Esophagus squamous epithelium (tissue), 5 donors: Measurements from ENCODE around the gene OR9G4. TPM values are rescaled to one million over a fixed set of nuclear protein-coding genes. Genes with fewer than 3 reads are reported as not detected.

Source experiments
- DNase-seq: peaks from one replicate; lab custom pipeline; 2025; lab: John Stamatoyannopoulos, UW
- H3K27ac ChIP-seq, 4 donors: fragments of 200-600 bp; sonication (generic); one replicate each; pipeline ENCODE4 v1.5.1; 2016 to 2019; ENCODE audit warnings: mild to moderate bottlenecking in 1 of 4
- H3K27me3 ChIP-seq, 4 donors: fragments of 200-600 bp; sonication (generic); 1 replicate in 3 of 4; 2 replicates in 1 of 4; pipeline versions ENCODE4 v1.5.1 to v1.6.0; 2017 to 2021; ENCODE audit warnings: antibody characterized with exemption in 1 of 4
- H3K36me3 ChIP-seq, 3 donors: fragments of 200-600 bp; sonication (generic); one replicate each; pipeline ENCODE4 v1.5.1; 2016 to 2019
- H3K4me1 ChIP-seq, 3 donors: fragments of 200-600 bp; sonication (generic); one replicate each; pipeline ENCODE4 v1.5.1; 2017 to 2019
- H3K4me3 ChIP-seq, 4 donors: fragments of 200-600 bp; sonication (generic); 1 replicate in 3 of 4; 2 replicates in 1 of 4; pipeline ENCODE4 v1.5.1; 2016 to 2019; ENCODE audit warnings: mild to moderate bottlenecking in 2 of 4, moderate library complexity in 1 of 4
- H3K9me3 ChIP-seq, 3 donors: fragments of 200-600 bp; sonication (generic); one replicate each; pipeline ENCODE4 v1.5.1; 2016 to 2019
- POLR2A ChIP-seq, 4 donors: fragments of 450-650 bp; IDR thresholded peaks; one replicate each; pipeline ENCODE4 v1.6.1; 2017; ENCODE audit warnings: antibody characterized with exemption in 4 of 4, mild to moderate bottlenecking in 4 of 4, moderate library complexity in 3 of 4
- WGBS, 2 donors: methylation state at CpG; one replicate each; pipeline ENCODE4 v1.1.5; 2018; 5-methylcytosine and 5-hydroxymethylcytosine counted together
- intact Hi-C: fragments of 100-400 bp; cut with DNase I; formaldehyde crosslinking; loops from one replicate; pipeline ENCODE4 v1.15.0; 2022
- total RNA-seq, 4 donors: library from RNA; depleted of rRNA; stranded (reverse); fragments of >200 nt; gene quantifications; one replicate each; pipeline ENCODE4 v1.1.0, GENCODE V29; 2016
- TF ChIP-seq, protein P1 (sequence below), 6 experiments: fragments of 450-650 bp in 4 of 6; fragments of 200-600 bp in 2 of 6; sonication (generic) in 2 of 6; IDR thresholded peaks; one replicate each; pipeline ENCODE4 v1.5.1; 2016 to 2019; ENCODE audit warnings: antibody characterized with exemption in 6 of 6, mild to moderate bottlenecking in 4 of 6, moderate library complexity in 4 of 6
- donor health status: DM: yes; HTN: yes; CAD: no.

OR9G4 gene
- total RNA-seq, 4 donors from 2014 or later, result not detected

GRCh38 chr11:56716379-56716854 is 32.1 kb downstream of the OR9G4 start:
- no peaks in the 10 kb centered on the region for H3K27me3 ChIP-seq
- no peak overlapping the region for H3K27ac ChIP-seq
- H3K36me3 ChIP-seq, result no peaks in the 10 kb centered on the region
- WGBS, 2 donors, result 36 to 55% methylated on average over 6 of the region's 6 CpGs
- intact Hi-C loops, result no loop called here
- no peaks in the 10 kb centered on the region for H3K9me3 ChIP-seq
- TF ChIP-seq, protein P1, sequence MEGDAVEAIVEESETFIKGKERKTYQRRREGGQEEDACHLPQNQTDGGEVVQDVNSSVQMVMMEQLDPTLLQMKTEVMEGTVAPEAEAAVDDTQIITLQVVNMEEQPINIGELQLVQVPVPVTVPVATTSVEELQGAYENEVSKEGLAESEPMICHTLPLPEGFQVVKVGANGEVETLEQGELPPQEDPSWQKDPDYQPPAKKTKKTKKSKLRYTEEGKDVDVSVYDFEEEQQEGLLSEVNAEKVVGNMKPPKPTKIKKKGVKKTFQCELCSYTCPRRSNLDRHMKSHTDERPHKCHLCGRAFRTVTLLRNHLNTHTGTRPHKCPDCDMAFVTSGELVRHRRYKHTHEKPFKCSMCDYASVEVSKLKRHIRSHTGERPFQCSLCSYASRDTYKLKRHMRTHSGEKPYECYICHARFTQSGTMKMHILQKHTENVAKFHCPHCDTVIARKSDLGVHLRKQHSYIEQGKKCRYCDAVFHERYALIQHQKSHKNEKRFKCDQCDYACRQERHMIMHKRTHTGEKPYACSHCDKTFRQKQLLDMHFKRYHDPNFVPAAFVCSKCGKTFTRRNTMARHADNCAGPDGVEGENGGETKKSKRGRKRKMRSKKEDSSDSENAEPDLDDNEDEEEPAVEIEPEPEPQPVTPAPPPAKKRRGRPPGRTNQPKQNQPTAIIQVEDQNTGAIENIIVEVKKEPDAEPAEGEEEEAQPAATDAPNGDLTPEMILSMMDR (IDR thresholded peaks at IDR 0.05), result no peak
- no peak for DNase-seq
- no peaks in the 10 kb centered on the region for H3K4me1 ChIP-seq
- no peak overlapping the region for H3K4me3 ChIP-seq

DNA sequence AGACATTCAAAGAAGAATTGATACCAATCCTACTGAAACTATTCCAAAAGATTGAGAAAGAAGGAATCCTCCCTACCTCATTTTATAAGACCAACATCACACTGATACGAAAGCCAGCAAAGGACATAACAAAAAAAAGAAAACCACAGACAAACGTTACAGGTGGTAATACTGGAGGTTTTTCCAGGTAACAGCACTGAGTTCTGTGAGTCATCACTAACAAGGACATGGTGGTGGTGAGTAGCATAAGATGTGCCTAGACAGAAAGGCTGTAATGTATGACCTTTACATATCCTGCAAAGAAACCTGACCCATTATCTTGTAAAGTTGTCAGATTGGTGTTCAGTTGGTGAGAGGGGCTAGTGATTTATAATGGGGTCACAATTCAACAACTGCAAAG is 34.3 kb downstream of the OR9G4 start:
- H3K27me3 ChIP-seq, result no peaks in the 10 kb centered on the region
- WGBS, 2 donors, result 51 to 67% methylated on average over 2 of the region's 2 CpGs
- TF ChIP-seq POLR2A (IDR thresholded peaks at IDR 0.05), result no peak
- TF ChIP-seq, protein P1 (IDR thresholded peaks at IDR 0.05), result no peak
- no peaks in the 10 kb centered on the region for H3K36me3 ChIP-seq
- no peaks in the 10 kb centered on the region for H3K4me1 ChIP-seq
- no peak overlapping the region for H3K4me3 ChIP-seq
- H3K9me3 ChIP-seq, result no peaks in the 10 kb centered on the region
- H3K27ac ChIP-seq, result no peak overlapping the region
- no peak for DNase-seq
- intact Hi-C loops, result no loop called here

DNA sequence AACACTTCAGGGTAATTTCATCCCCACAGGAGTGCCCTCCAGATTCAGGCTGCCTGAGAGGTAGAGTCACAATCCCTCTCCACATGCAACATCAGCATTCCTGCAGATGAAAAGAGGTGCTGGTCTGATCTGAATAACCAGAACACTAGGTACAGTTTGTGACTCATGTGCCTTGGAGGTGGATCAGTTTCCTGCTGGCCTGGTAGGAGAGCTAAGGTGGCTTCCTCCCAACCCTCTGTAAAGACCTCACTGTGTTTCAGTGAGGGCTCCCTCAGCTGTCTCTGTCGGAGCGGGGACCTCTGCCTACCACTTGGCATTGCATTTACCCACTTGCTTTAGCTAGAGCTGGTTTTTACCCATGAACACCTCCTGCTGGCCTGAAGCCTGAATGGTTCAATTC is 42.0 kb downstream of the OR9G4 start:
- Histone ChIP-seq H3K9me3 (no peaks in the 10 kb centered on the region), H3K4me3 (no peak overlapping the region), H3K36me3 (no peaks in the 10 kb centered on the region), H3K27ac (no peak overlapping the region), H3K4me1 (no peaks in the 10 kb centered on the region), H3K27me3 (no peaks in the 10 kb centered on the region)
- no peak for DNase-seq
- intact Hi-C loops, result no loop called here
- 33 to 73% methylated on average over 1 to 2 of the region's 2 CpGs for WGBS, 2 donors
- TF ChIP-seq POLR2A (IDR thresholded peaks at IDR 0.05), result no peak
- TF ChIP-seq, protein P1 (IDR thresholded peaks at IDR 0.05), result no peak

- Histone ChIP-seq H3K36me3 (no peaks in the 10 kb centered on the region), H3K27me3 (no peaks in the 10 kb centered on the region), H3K4me1 (no peaks in the 10 kb centered on the region), H3K9me3 (no peaks in the 10 kb centered on the region), H3K4me3 (no peak overlapping the region), H3K27ac (no peak overlapping the region)
- intact Hi-C loops, result no loop called here
- TF ChIP-seq POLR2A (IDR thresholded peaks at IDR 0.05), result no peak
- TF ChIP-seq, protein P1 (IDR thresholded peaks at IDR 0.05), result no peak
- 44 to 77% methylated on average over 1 of the region's 1 CpG for WGBS, 2 donors
- DNase-seq, result no peak
These were observed 42.6 kb downstream of the OR9G4 start for GRCh38 chr11:56705784-56706396.

- WGBS, 2 donors, result 47 to 51% methylated on average over 8 of the region's 8 CpGs
- DNase-seq, result no peak
These were observed 47.5 kb downstream of the OR9G4 start for GRCh38 chr11:56700914-56701485.

More at GRCh38 chr11:56700914-56701485, 47.5 kb downstream of the OR9G4 start:
- TF ChIP-seq, protein P1 (IDR thresholded peaks at IDR 0.05), result no peak
- TF ChIP-seq POLR2A (IDR thresholded peaks at IDR 0.05), result no peak
- no peaks in the 10 kb centered on the region for H3K36me3 ChIP-seq
- H3K4me3 ChIP-seq, result no peak overlapping the region
- intact Hi-C loops, result no loop called here
- no peaks in the 10 kb centered on the region for H3K27me3 ChIP-seq
- no peak overlapping the region for H3K27ac ChIP-seq
- H3K9me3 ChIP-seq, result no peaks in the 10 kb centered on the region
- no peaks in the 10 kb centered on the region for H3K4me1 ChIP-seq
